GM23338 (cell line): ENCODE results near the gene DNAJC5G. TPM values are rescaled to one million over a fixed set of nuclear protein-coding genes. Genes with fewer than 3 reads are reported as not detected.

Experiments used
- ATAC-seq: fragments of 200-7000 bp; cut with Tn5 transposase; 3 replicates; pipeline ENCODE4 v1.9.1; 2020
- DNase-seq: peaks from one replicate; pipeline ENCODE4 v3.0.0-alpha.2; 2015; ENCODE audit warnings: low spot score
- H2AFZ ChIP-seq: fragments of 200-600 bp; sonication (generic); 2 replicates; pipeline ENCODE4 v1.8.0; 2016; ENCODE audit warnings: antibody characterized with exemption, mild to moderate bottlenecking, moderate library complexity
- H3F3A ChIP-seq: fragments of 200-600 bp; sonication (generic); replicated peaks from 2 replicates; pipeline ENCODE4 v1.8.0; 2017; ENCODE audit warnings: antibody characterized with exemption, mixed run types, low read depth
- H3K27ac ChIP-seq: fragments of 200-600 bp; sonication (generic); 2 replicates; pipeline ENCODE4 v1.6.1; 2016; ENCODE audit warnings: low read depth
- H3K27me3 ChIP-seq: fragments of 200-600 bp; sonication (generic); 2 replicates; pipeline ENCODE4 v1.8.0; 2016; ENCODE audit warnings: mild to moderate bottlenecking, mixed run types, moderate library complexity; ENCODE audit not compliant: insufficient read depth
- H3K36me3 ChIP-seq: fragments of 200-600 bp; sonication (generic); 2 replicates; pipeline ENCODE4 v1.8.0; 2016; ENCODE audit warnings: mild to moderate bottlenecking; ENCODE audit not compliant: insufficient read depth
- H3K4me1 ChIP-seq: fragments of 200-600 bp; sonication (generic); 2 replicates; pipeline ENCODE4 v1.8.0; 2016; ENCODE audit warnings: mild to moderate bottlenecking, moderate library complexity; ENCODE audit not compliant: insufficient read depth
- H3K4me2 ChIP-seq: fragments of 200-600 bp; sonication (generic); 2 replicates; pipeline ENCODE4 v1.7.1; 2017; ENCODE audit warnings: mixed run types
- H3K4me3 ChIP-seq: fragments of 200-600 bp; sonication (generic); 2 replicates; pipeline ENCODE4 v1.6.1; 2016; ENCODE audit warnings: mixed run types
- H3K79me2 ChIP-seq: fragments of 200-600 bp; sonication (generic); replicated peaks from 2 replicates; pipeline ENCODE4 v1.8.0; 2017; ENCODE audit warnings: mild to moderate bottlenecking; ENCODE audit not compliant: insufficient read depth
- H3K9me2 ChIP-seq: fragments of 200-600 bp; sonication (generic); 2 replicates; pipeline ENCODE4 v1.8.0; 2017; ENCODE audit not compliant: insufficient read depth
- H4K20me1 ChIP-seq: fragments of 200-600 bp; sonication (generic); replicated peaks from 2 replicates; pipeline ENCODE4 v1.8.0; 2017; ENCODE audit warnings: mild to moderate bottlenecking; ENCODE audit not compliant: insufficient read depth
- H3K27ac Mint-ChIP-seq: 2 replicates; pipeline ENCODE4 v1.8.0; 2020; ENCODE audit warnings: inconsistent platforms, mild to moderate bottlenecking, moderate library complexity, mixed read lengths
- H3K27me3 Mint-ChIP-seq: 3 replicates; pipeline ENCODE4 v1.8.0; 2022; ENCODE audit warnings: low read depth, mild to moderate bottlenecking, moderate library complexity, mixed read lengths, inconsistent platforms; ENCODE audit not compliant: insufficient read depth, poor library complexity
- H3K36me3 Mint-ChIP-seq: 3 replicates; pipeline ENCODE4 v1.8.0; 2021; ENCODE audit warnings: low read depth, mild to moderate bottlenecking, inconsistent platforms, moderate library complexity, mixed read lengths
- H3K4me1 Mint-ChIP-seq: 3 replicates; pipeline ENCODE4 v1.8.0; 2020; ENCODE audit warnings: mild to moderate bottlenecking, inconsistent platforms, mixed read lengths
- H3K4me3 Mint-ChIP-seq: 3 replicates; pipeline ENCODE4 v1.8.0; 2021; ENCODE audit warnings: moderate library complexity, mild to moderate bottlenecking, inconsistent platforms, mixed read lengths
- H3K9me3 Mint-ChIP-seq: 3 replicates; pipeline ENCODE4 v1.8.0; 2020; ENCODE audit warnings: moderate library complexity, mild to moderate bottlenecking, inconsistent platforms, mixed read lengths
- EZH2 ChIP-seq: fragments of 200-600 bp; sonication (generic); IDR thresholded peaks from one replicate; pipeline ENCODE4 v1.8.0; 2017; ENCODE audit warnings: antibody characterized with exemption, mild to moderate bottlenecking, low read depth; ENCODE audit not compliant: unreplicated experiment
- EZH2phosphoT487 ChIP-seq: fragments of 200-600 bp; sonication (generic); IDR thresholded peaks from one replicate; pipeline ENCODE4 v1.8.1; 2018; ENCODE audit warnings: antibody characterized with exemption; ENCODE audit not compliant: unreplicated experiment
- JUNB ChIP-seq: IDR thresholded peaks from one replicate; pipeline ENCODE4 v1.6.1; 2016; ENCODE audit warnings: antibody characterized with exemption; ENCODE audit not compliant: unreplicated experiment
- NANOG ChIP-seq: IDR thresholded peaks from 2 replicates; pipeline ENCODE4 v1.6.1; 2016; ENCODE audit warnings: antibody characterized with exemption, borderline replicate concordance
- POLR2AphosphoS5 ChIP-seq: IDR thresholded peaks from 2 replicates; pipeline ENCODE4 v1.6.1; 2016; ENCODE audit warnings: antibody characterized with exemption, low read depth
- STAT1 ChIP-seq: IDR thresholded peaks from one replicate; pipeline ENCODE4 v1.6.1; 2016; ENCODE audit warnings: antibody characterized with exemption; ENCODE audit not compliant: unreplicated experiment
- ZNF114 ChIP-seq: fragments of 250-450 bp; sonication (Bioruptor Pico); IDR thresholded peaks from 2 replicates; pipeline ENCODE4 v1.5.0; 2020; ENCODE audit warnings: mild to moderate bottlenecking, moderate library complexity
- ZNF331 ChIP-seq: fragments of 250-450 bp; sonication (Bioruptor Pico); IDR thresholded peaks from 2 replicates; pipeline ENCODE4 v1.5.0; 2020; ENCODE audit warnings: low read depth, mild to moderate bottlenecking, moderate library complexity
- polyA plus RNA-seq: library from polyadenylated mRNA; unstranded; fragments of >200 nt; fragmentation: Nextera tagmentation; extraction: Ambion mirVana; gene quantifications from 2 replicates; pipeline ENCODE4 v1.2.1, GENCODE V29; 2016
- total RNA-seq: library from RNA; depleted of rRNA; stranded (reverse); fragments of >200 nt; shearing (Covaris generic); gene quantifications from 2 replicates; pipeline ENCODE4 v1.2.3, GENCODE V29; 2014
- TF ChIP-seq, protein P1 (sequence below), 2 experiments: fragments of 200-600 bp in 1 of 2; sonication (generic) in 1 of 2; conservative IDR thresholded peaks; 2 replicates each; pipeline versions ENCODE4 v1.5.1 to v1.6.1; 2016 to 2017; ENCODE audit warnings: antibody characterized with exemption in 2 of 2, low read depth in 2 of 2, mild to moderate bottlenecking in 2 of 2, moderate library complexity in 1 of 2
- TF ChIP-seq, protein P2 (sequence below): IDR thresholded peaks from one replicate; pipeline ENCODE4 v1.6.1; 2018; ENCODE audit warnings: antibody characterized with exemption; ENCODE audit not compliant: unreplicated experiment

DNAJC5G gene
- total and polyA plus RNA-seq, 2 experiments from 2014 or later: 0.59 TPM; not detected in 1

DNA sequence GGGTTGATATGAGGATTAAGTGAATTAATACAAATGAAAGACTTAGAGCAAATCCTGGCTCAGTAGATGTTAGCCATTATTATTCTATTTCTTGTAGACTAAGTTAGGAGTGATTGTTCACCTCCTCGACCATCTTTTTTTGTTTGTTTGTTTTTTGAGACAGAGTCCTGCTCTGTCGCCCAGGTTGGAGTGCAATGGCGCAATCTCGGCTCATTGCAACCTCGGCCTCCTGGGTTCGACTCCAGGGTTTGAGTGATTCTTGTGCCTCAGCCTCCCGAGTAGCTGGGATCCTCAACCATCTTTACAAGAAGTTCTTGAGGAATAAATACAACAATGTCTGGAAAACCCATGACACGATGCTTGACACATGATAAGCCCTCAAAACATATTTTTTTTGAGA, 19.7 kb downstream of the DNAJC5G start:
- Histone ChIP-seq H2AFZ (no peak overlapping the region), H3K27ac (no peak overlapping the region), H3K27me3 (no peaks in the 10 kb centered on the region), H3K4me1 (peaks cover 8% of the 10 kb centered on the region), H3K4me2 (no peak overlapping the region), H3F3A (no peaks in the 10 kb centered on the region), H3K36me3 (no peaks in the 10 kb centered on the region), H4K20me1 (no peaks in the 10 kb centered on the region), H3K79me2 (no peaks in the 10 kb centered on the region), H3K9me2 (no peaks in the 10 kb centered on the region), H3K4me3 (no peak overlapping the region)
- DNase-seq (no peak), ATAC-seq (no peak)
- peaks cover 3% of the 10 kb centered on the region for H3K27me3 Mint-ChIP-seq
- TF ChIP-seq EZH2 (no peak), EZH2phosphoT487 (no peak), STAT1 (no peak), JUNB (no peak), NANOG (no peak), ZNF114 (CRISPR knock-in tag) (no peak)
- TF ChIP-seq, protein P1, sequence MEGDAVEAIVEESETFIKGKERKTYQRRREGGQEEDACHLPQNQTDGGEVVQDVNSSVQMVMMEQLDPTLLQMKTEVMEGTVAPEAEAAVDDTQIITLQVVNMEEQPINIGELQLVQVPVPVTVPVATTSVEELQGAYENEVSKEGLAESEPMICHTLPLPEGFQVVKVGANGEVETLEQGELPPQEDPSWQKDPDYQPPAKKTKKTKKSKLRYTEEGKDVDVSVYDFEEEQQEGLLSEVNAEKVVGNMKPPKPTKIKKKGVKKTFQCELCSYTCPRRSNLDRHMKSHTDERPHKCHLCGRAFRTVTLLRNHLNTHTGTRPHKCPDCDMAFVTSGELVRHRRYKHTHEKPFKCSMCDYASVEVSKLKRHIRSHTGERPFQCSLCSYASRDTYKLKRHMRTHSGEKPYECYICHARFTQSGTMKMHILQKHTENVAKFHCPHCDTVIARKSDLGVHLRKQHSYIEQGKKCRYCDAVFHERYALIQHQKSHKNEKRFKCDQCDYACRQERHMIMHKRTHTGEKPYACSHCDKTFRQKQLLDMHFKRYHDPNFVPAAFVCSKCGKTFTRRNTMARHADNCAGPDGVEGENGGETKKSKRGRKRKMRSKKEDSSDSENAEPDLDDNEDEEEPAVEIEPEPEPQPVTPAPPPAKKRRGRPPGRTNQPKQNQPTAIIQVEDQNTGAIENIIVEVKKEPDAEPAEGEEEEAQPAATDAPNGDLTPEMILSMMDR (conservative IDR thresholded peaks at IDR 0.05; ENCODE audit: low read depth in 2 of 2): no peak
- no peak overlapping the region for H3K4me3 Mint-ChIP-seq
- H3K36me3 Mint-ChIP-seq: no peaks in the 10 kb centered on the region
- no peaks in the 10 kb centered on the region for H3K9me3 Mint-ChIP-seq
- peaks cover 12% of the 10 kb centered on the region for H3K4me1 Mint-ChIP-seq
- H3K27ac Mint-ChIP-seq: no peak overlapping the region

- peaks cover 3% of the 10 kb centered on the region for H3K27me3 Mint-ChIP-seq
- DNase-seq (no peak), ATAC-seq (no peak)
- Histone ChIP-seq H3F3A (no peaks in the 10 kb centered on the region), H2AFZ (no peak overlapping the region), H4K20me1 (no peaks in the 10 kb centered on the region), H3K4me3 (no peak overlapping the region), H3K36me3 (no peaks in the 10 kb centered on the region), H3K9me2 (no peaks in the 10 kb centered on the region), H3K27ac (no peak overlapping the region), H3K27me3 (no peaks in the 10 kb centered on the region), H3K79me2 (no peaks in the 10 kb centered on the region), H3K4me2 (no peak overlapping the region), H3K4me1 (peaks cover 6% of the 10 kb centered on the region)
- H3K36me3 Mint-ChIP-seq: no peaks in the 10 kb centered on the region
- H3K9me3 Mint-ChIP-seq: no peaks in the 10 kb centered on the region
- peaks cover 11% of the 10 kb centered on the region for H3K4me1 Mint-ChIP-seq
- no peak overlapping the region for H3K27ac Mint-ChIP-seq
- no peak overlapping the region for H3K4me3 Mint-ChIP-seq
- TF ChIP-seq, protein P2, sequence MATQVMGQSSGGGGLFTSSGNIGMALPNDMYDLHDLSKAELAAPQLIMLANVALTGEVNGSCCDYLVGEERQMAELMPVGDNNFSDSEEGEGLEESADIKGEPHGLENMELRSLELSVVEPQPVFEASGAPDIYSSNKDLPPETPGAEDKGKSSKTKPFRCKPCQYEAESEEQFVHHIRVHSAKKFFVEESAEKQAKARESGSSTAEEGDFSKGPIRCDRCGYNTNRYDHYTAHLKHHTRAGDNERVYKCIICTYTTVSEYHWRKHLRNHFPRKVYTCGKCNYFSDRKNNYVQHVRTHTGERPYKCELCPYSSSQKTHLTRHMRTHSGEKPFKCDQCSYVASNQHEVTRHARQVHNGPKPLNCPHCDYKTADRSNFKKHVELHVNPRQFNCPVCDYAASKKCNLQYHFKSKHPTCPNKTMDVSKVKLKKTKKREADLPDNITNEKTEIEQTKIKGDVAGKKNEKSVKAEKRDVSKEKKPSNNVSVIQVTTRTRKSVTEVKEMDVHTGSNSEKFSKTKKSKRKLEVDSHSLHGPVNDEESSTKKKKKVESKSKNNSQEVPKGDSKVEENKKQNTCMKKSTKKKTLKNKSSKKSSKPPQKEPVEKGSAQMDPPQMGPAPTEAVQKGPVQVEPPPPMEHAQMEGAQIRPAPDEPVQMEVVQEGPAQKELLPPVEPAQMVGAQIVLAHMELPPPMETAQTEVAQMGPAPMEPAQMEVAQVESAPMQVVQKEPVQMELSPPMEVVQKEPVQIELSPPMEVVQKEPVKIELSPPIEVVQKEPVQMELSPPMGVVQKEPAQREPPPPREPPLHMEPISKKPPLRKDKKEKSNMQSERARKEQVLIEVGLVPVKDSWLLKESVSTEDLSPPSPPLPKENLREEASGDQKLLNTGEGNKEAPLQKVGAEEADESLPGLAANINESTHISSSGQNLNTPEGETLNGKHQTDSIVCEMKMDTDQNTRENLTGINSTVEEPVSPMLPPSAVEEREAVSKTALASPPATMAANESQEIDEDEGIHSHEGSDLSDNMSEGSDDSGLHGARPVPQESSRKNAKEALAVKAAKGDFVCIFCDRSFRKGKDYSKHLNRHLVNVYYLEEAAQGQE: no peak
- TF ChIP-seq EZH2: no peak
- no peak for TF ChIP-seq ZNF331 (CRISPR knock-in tag)
- no peak for TF ChIP-seq NANOG
- no peak for TF ChIP-seq ZNF114 (CRISPR knock-in tag)
- TF ChIP-seq POLR2AphosphoS5: no peak
- TF ChIP-seq, protein P1 (conservative IDR thresholded peaks at IDR 0.05; ENCODE audit: low read depth in 2 of 2): no peak
- no peak for TF ChIP-seq EZH2phosphoT487
Observed at GRCh38 chr2:27296481-27296880, 21.2 kb downstream of the DNAJC5G start.
